GM23338 (cell line): ENCODE measurements around the gene GAK. TPM values are rescaled to one million over a fixed set of nuclear protein-coding genes. Genes with fewer than 3 reads are reported as not detected.

ENCODE experiments used
- ATAC-seq: fragments of 200-7000 bp; cut with Tn5 transposase; 3 replicates; pipeline ENCODE4 v1.9.1; 2020
- DNase-seq: peaks from one replicate; pipeline ENCODE4 v3.0.0-alpha.2; 2015; ENCODE audit warnings: low spot score
- H2AFZ ChIP-seq: fragments of 200-600 bp; sonication (generic); 2 replicates; pipeline ENCODE4 v1.8.0; 2016; ENCODE audit warnings: antibody characterized with exemption, mild to moderate bottlenecking, moderate library complexity
- H3F3A ChIP-seq: fragments of 200-600 bp; sonication (generic); replicated peaks from 2 replicates; pipeline ENCODE4 v1.8.0; 2017; ENCODE audit warnings: antibody characterized with exemption, mixed run types, low read depth
- H3K27ac ChIP-seq: fragments of 200-600 bp; sonication (generic); 2 replicates; pipeline ENCODE4 v1.6.1; 2016; ENCODE audit warnings: low read depth
- H3K27me3 ChIP-seq: fragments of 200-600 bp; sonication (generic); 2 replicates; pipeline ENCODE4 v1.8.0; 2016; ENCODE audit warnings: mild to moderate bottlenecking, mixed run types, moderate library complexity; ENCODE audit not compliant: insufficient read depth
- H3K36me3 ChIP-seq: fragments of 200-600 bp; sonication (generic); 2 replicates; pipeline ENCODE4 v1.8.0; 2016; ENCODE audit warnings: mild to moderate bottlenecking; ENCODE audit not compliant: insufficient read depth
- H3K4me1 ChIP-seq: fragments of 200-600 bp; sonication (generic); 2 replicates; pipeline ENCODE4 v1.8.0; 2016; ENCODE audit warnings: mild to moderate bottlenecking, moderate library complexity; ENCODE audit not compliant: insufficient read depth
- H3K4me2 ChIP-seq: fragments of 200-600 bp; sonication (generic); 2 replicates; pipeline ENCODE4 v1.7.1; 2017; ENCODE audit warnings: mixed run types
- H3K4me3 ChIP-seq: fragments of 200-600 bp; sonication (generic); 2 replicates; pipeline ENCODE4 v1.6.1; 2016; ENCODE audit warnings: mixed run types
- H3K79me2 ChIP-seq: fragments of 200-600 bp; sonication (generic); replicated peaks from 2 replicates; pipeline ENCODE4 v1.8.0; 2017; ENCODE audit warnings: mild to moderate bottlenecking; ENCODE audit not compliant: insufficient read depth
- H3K9me2 ChIP-seq: fragments of 200-600 bp; sonication (generic); 2 replicates; pipeline ENCODE4 v1.8.0; 2017; ENCODE audit not compliant: insufficient read depth
- H4K20me1 ChIP-seq: fragments of 200-600 bp; sonication (generic); replicated peaks from 2 replicates; pipeline ENCODE4 v1.8.0; 2017; ENCODE audit warnings: mild to moderate bottlenecking; ENCODE audit not compliant: insufficient read depth
- H3K27ac Mint-ChIP-seq: 2 replicates; pipeline ENCODE4 v1.8.0; 2020; ENCODE audit warnings: inconsistent platforms, mild to moderate bottlenecking, moderate library complexity, mixed read lengths
- H3K27me3 Mint-ChIP-seq: 3 replicates; pipeline ENCODE4 v1.8.0; 2022; ENCODE audit warnings: low read depth, mild to moderate bottlenecking, moderate library complexity, mixed read lengths, inconsistent platforms; ENCODE audit not compliant: insufficient read depth, poor library complexity
- H3K36me3 Mint-ChIP-seq: 3 replicates; pipeline ENCODE4 v1.8.0; 2021; ENCODE audit warnings: low read depth, mild to moderate bottlenecking, inconsistent platforms, moderate library complexity, mixed read lengths
- H3K4me1 Mint-ChIP-seq: 3 replicates; pipeline ENCODE4 v1.8.0; 2020; ENCODE audit warnings: mild to moderate bottlenecking, inconsistent platforms, mixed read lengths
- H3K4me3 Mint-ChIP-seq: 3 replicates; pipeline ENCODE4 v1.8.0; 2021; ENCODE audit warnings: moderate library complexity, mild to moderate bottlenecking, inconsistent platforms, mixed read lengths
- H3K9me3 Mint-ChIP-seq: 3 replicates; pipeline ENCODE4 v1.8.0; 2020; ENCODE audit warnings: moderate library complexity, mild to moderate bottlenecking, inconsistent platforms, mixed read lengths
- CREB1 ChIP-seq: fragments of 250-450 bp; sonication (Bioruptor Pico); IDR thresholded peaks from 2 replicates; pipeline ENCODE4 v1.5.0; 2020; ENCODE audit warnings: low read depth, mild to moderate bottlenecking, moderate library complexity
- JUNB ChIP-seq: IDR thresholded peaks from one replicate; pipeline ENCODE4 v1.6.1; 2016; ENCODE audit warnings: antibody characterized with exemption; ENCODE audit not compliant: unreplicated experiment
- POLR2AphosphoS5 ChIP-seq: IDR thresholded peaks from 2 replicates; pipeline ENCODE4 v1.6.1; 2016; ENCODE audit warnings: antibody characterized with exemption, low read depth
- STAT1 ChIP-seq: IDR thresholded peaks from one replicate; pipeline ENCODE4 v1.6.1; 2016; ENCODE audit warnings: antibody characterized with exemption; ENCODE audit not compliant: unreplicated experiment
- ZNF114 ChIP-seq: fragments of 250-450 bp; sonication (Bioruptor Pico); IDR thresholded peaks from 2 replicates; pipeline ENCODE4 v1.5.0; 2020; ENCODE audit warnings: mild to moderate bottlenecking, moderate library complexity
- ZNF331 ChIP-seq: fragments of 250-450 bp; sonication (Bioruptor Pico); IDR thresholded peaks from 2 replicates; pipeline ENCODE4 v1.5.0; 2020; ENCODE audit warnings: low read depth, mild to moderate bottlenecking, moderate library complexity
- polyA plus RNA-seq: library from polyadenylated mRNA; unstranded; fragments of >200 nt; fragmentation: Nextera tagmentation; extraction: Ambion mirVana; gene quantifications from 2 replicates; pipeline ENCODE4 v1.2.1, GENCODE V29; 2016
- total RNA-seq: library from RNA; depleted of rRNA; stranded (reverse); fragments of >200 nt; shearing (Covaris generic); gene quantifications from 2 replicates; pipeline ENCODE4 v1.2.3, GENCODE V29; 2014
- TF ChIP-seq, protein P1 (sequence below), 2 experiments: fragments of 200-600 bp in 1 of 2; sonication (generic) in 1 of 2; conservative IDR thresholded peaks; 2 replicates each; pipeline versions ENCODE4 v1.5.1 to v1.6.1; 2016 to 2017; ENCODE audit warnings: antibody characterized with exemption in 2 of 2, low read depth in 2 of 2, mild to moderate bottlenecking in 2 of 2, moderate library complexity in 1 of 2
- TF ChIP-seq, protein P2 (sequence below): IDR thresholded peaks from 2 replicates; pipeline ENCODE4 v1.6.1; 2016; ENCODE audit warnings: antibody characterized with exemption
- TF ChIP-seq, protein P3 (sequence below): fragments of 250-450 bp; sonication (Bioruptor Pico); IDR thresholded peaks from 2 replicates; pipeline ENCODE4 v1.5.0; 2020; ENCODE audit warnings: mild to moderate bottlenecking, moderate library complexity
- TF ChIP-seq, protein P4 (sequence below): IDR thresholded peaks from one replicate; pipeline ENCODE4 v1.6.1; 2018; ENCODE audit warnings: antibody characterized with exemption; ENCODE audit not compliant: unreplicated experiment

Gene GAK
- total and polyA plus RNA-seq, 2 experiments from 2014 or later = 48.5 to 124 TPM

GRCh38 chr4:820230-821172 lies 111.6 kb downstream of the GAK start:
- H3K9me2 ChIP-seq = no peaks in the 10 kb centered on the region
- H2AFZ ChIP-seq = no peak overlapping the region
- H3K79me2 ChIP-seq = no peaks in the 10 kb centered on the region
- DNase-seq (no peak), ATAC-seq (no peak)
- H3K4me3 ChIP-seq = no peak overlapping the region
- no peaks in the 10 kb centered on the region; the same call in 2 of the 3 replicates for H3K36me3 Mint-ChIP-seq
- no peaks in the 10 kb centered on the region for H3F3A ChIP-seq
- no peaks in the 10 kb centered on the region for H3K4me1 ChIP-seq
- no peaks in the 10 kb centered on the region for H3K9me3 Mint-ChIP-seq
- no peak overlapping the region for H3K27ac ChIP-seq
- H3K27me3 Mint-ChIP-seq = peaks cover 64% of the 10 kb centered on the region
- H3K4me2 ChIP-seq = no peak overlapping the region
- H3K27ac Mint-ChIP-seq = no peak overlapping the region
- H4K20me1 ChIP-seq = no peaks in the 10 kb centered on the region
- H3K36me3 ChIP-seq = no peaks in the 10 kb centered on the region
- TF ChIP-seq ZNF331 (no peak), CREB1 (no peak), ZNF114 (no peak), STAT1 (no peak), JUNB (no peak), POLR2AphosphoS5 (no peak)
- TF ChIP-seq, protein P1, sequence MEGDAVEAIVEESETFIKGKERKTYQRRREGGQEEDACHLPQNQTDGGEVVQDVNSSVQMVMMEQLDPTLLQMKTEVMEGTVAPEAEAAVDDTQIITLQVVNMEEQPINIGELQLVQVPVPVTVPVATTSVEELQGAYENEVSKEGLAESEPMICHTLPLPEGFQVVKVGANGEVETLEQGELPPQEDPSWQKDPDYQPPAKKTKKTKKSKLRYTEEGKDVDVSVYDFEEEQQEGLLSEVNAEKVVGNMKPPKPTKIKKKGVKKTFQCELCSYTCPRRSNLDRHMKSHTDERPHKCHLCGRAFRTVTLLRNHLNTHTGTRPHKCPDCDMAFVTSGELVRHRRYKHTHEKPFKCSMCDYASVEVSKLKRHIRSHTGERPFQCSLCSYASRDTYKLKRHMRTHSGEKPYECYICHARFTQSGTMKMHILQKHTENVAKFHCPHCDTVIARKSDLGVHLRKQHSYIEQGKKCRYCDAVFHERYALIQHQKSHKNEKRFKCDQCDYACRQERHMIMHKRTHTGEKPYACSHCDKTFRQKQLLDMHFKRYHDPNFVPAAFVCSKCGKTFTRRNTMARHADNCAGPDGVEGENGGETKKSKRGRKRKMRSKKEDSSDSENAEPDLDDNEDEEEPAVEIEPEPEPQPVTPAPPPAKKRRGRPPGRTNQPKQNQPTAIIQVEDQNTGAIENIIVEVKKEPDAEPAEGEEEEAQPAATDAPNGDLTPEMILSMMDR (conservative IDR thresholded peaks at IDR 0.05; ENCODE audit: low read depth in 2 of 2) = no peak
- TF ChIP-seq, protein P2, sequence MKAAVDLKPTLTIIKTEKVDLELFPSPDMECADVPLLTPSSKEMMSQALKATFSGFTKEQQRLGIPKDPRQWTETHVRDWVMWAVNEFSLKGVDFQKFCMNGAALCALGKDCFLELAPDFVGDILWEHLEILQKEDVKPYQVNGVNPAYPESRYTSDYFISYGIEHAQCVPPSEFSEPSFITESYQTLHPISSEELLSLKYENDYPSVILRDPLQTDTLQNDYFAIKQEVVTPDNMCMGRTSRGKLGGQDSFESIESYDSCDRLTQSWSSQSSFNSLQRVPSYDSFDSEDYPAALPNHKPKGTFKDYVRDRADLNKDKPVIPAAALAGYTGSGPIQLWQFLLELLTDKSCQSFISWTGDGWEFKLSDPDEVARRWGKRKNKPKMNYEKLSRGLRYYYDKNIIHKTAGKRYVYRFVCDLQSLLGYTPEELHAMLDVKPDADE = no peak
- TF ChIP-seq, protein P3, sequence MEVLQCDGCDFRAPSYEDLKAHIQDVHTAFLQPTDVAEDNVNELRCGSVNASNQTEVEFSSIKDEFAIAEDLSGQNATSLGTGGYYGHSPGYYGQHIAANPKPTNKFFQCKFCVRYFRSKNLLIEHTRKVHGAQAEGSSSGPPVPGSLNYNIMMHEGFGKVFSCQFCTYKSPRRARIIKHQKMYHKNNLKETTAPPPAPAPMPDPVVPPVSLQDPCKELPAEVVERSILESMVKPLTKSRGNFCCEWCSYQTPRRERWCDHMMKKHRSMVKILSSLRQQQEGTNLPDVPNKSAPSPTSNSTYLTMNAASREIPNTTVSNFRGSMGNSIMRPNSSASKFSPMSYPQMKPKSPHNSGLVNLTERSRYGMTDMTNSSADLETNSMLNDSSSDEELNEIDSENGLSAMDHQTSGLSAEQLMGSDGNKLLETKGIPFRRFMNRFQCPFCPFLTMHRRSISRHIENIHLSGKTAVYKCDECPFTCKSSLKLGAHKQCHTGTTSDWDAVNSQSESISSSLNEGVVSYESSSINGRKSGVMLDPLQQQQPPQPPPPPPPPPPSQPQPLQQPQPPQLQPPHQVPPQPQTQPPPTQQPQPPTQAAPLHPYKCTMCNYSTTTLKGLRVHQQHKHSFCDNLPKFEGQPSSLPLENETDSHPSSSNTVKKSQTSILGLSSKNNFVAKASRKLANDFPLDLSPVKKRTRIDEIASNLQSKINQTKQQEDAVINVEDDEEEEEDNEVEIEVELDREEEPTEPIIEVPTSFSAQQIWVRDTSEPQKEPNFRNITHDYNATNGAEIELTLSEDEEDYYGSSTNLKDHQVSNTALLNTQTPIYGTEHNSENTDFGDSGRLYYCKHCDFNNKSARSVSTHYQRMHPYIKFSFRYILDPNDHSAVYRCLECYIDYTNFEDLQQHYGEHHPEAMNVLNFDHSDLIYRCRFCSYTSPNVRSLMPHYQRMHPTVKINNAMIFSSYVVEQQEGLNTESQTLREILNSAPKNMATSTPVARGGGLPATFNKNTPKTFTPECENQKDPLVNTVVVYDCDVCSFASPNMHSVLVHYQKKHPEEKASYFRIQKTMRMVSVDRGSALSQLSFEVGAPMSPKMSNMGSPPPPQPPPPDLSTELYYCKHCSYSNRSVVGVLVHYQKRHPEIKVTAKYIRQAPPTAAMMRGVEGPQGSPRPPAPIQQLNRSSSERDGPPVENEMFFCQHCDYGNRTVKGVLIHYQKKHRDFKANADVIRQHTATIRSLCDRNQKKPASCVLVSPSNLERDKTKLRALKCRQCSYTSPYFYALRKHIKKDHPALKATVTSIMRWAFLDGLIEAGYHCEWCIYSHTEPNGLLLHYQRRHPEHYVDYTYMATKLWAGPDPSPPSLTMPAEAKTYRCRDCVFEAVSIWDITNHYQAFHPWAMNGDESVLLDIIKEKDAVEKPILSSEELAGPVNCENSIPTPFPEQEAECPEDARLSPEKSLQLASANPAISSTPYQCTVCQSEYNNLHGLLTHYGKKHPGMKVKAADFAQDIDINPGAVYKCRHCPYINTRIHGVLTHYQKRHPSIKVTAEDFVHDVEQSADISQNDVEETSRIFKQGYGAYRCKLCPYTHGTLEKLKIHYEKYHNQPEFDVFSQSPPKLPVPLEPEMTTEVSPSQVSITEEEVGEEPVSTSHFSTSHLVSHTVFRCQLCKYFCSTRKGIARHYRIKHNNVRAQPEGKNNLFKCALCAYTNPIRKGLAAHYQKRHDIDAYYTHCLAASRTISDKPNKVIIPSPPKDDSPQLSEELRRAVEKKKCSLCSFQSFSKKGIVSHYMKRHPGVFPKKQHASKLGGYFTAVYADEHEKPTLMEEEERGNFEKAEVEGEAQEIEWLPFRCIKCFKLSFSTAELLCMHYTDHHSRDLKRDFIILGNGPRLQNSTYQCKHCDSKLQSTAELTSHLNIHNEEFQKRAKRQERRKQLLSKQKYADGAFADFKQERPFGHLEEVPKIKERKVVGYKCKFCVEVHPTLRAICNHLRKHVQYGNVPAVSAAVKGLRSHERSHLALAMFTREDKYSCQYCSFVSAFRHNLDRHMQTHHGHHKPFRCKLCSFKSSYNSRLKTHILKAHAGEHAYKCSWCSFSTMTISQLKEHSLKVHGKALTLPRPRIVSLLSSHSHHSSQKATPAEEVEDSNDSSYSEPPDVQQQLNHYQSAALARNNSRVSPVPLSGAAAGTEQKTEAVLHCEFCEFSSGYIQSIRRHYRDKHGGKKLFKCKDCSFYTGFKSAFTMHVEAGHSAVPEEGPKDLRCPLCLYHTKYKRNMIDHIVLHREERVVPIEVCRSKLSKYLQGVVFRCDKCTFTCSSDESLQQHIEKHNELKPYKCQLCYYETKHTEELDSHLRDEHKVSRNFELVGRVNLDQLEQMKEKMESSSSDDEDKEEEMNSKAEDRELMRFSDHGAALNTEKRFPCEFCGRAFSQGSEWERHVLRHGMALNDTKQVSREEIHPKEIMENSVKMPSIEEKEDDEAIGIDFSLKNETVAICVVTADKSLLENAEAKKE (CRISPR knock-in tag) = no peak
- TF ChIP-seq, protein P4, sequence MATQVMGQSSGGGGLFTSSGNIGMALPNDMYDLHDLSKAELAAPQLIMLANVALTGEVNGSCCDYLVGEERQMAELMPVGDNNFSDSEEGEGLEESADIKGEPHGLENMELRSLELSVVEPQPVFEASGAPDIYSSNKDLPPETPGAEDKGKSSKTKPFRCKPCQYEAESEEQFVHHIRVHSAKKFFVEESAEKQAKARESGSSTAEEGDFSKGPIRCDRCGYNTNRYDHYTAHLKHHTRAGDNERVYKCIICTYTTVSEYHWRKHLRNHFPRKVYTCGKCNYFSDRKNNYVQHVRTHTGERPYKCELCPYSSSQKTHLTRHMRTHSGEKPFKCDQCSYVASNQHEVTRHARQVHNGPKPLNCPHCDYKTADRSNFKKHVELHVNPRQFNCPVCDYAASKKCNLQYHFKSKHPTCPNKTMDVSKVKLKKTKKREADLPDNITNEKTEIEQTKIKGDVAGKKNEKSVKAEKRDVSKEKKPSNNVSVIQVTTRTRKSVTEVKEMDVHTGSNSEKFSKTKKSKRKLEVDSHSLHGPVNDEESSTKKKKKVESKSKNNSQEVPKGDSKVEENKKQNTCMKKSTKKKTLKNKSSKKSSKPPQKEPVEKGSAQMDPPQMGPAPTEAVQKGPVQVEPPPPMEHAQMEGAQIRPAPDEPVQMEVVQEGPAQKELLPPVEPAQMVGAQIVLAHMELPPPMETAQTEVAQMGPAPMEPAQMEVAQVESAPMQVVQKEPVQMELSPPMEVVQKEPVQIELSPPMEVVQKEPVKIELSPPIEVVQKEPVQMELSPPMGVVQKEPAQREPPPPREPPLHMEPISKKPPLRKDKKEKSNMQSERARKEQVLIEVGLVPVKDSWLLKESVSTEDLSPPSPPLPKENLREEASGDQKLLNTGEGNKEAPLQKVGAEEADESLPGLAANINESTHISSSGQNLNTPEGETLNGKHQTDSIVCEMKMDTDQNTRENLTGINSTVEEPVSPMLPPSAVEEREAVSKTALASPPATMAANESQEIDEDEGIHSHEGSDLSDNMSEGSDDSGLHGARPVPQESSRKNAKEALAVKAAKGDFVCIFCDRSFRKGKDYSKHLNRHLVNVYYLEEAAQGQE = no peak
- no peak overlapping the region for H3K4me3 Mint-ChIP-seq
- H3K4me1 Mint-ChIP-seq = 0 out of 3 replicates have a peak, but pooled peaks cover 2% of the 10 kb centered on the region
- H3K27me3 ChIP-seq = peaks cover 44% of the 10 kb centered on the region
